Psoas muscle (tissue), 8 donors: ENCODE measurements around the gene MARK3. TPM values are rescaled to one million over a fixed set of nuclear protein-coding genes. Genes with fewer than 3 reads are reported as not detected.

Source experiments
- ATAC-seq, 4 donors: fragments of 200-7000 bp; cut with Tn5 transposase; one replicate each; pipeline ENCODE4 v1.9.1; 2020; ENCODE audit warnings: moderate library complexity in 3 of 4, mild to moderate bottlenecking in 2 of 4
- DNase-seq, 2 donors: peaks; one replicate each; pipeline ENCODE4 v3.0.0-alpha.2; 2020
- H3K27ac ChIP-seq: fragments of 200-600 bp; one replicate; pipeline ENCODE4 v1.8.0; 2022
- H3K27me3 ChIP-seq, 3 donors: fragments of 200-600 bp in 1 of 3; one replicate each; pipeline versions ENCODE4 v1.6.1 to v1.8.0; 2013 to 2022; ENCODE audit warnings: low read length in 2 of 3, mild to moderate bottlenecking in 2 of 3, moderate library complexity in 1 of 3; ENCODE audit not compliant: insufficient read depth in 3 of 3
- H3K36me3 ChIP-seq, 2 donors: fragments of 200-600 bp in 1 of 2; one replicate each; pipeline versions ENCODE4 v1.6.1 to v1.8.0; 2013 to 2022; ENCODE audit warnings: low read depth in 1 of 2, mild to moderate bottlenecking in 1 of 2, moderate library complexity in 1 of 2; ENCODE audit not compliant: insufficient read depth in 1 of 2
- H3K4me1 ChIP-seq: fragments of 200-600 bp; one replicate; pipeline ENCODE4 v1.8.0; 2022
- H3K4me3 ChIP-seq: fragments of 200-600 bp; one replicate; pipeline ENCODE4 v1.8.0; 2022; ENCODE audit warnings: mild to moderate bottlenecking
- H3K9me3 ChIP-seq: fragments of 200-600 bp; one replicate; pipeline ENCODE4 v1.8.0; 2022
- WGBS, 3 donors: extraction: QIAGEN DNeasy Blood & Tissue Kit; methylation state at CpG; one replicate each; pipeline versions ENCODE4 v1.1.6 to v1.1.7; 2013; 5-methylcytosine and 5-hydroxymethylcytosine counted together
- intact Hi-C, 2 donors: fragments of 100-400 bp; cut with DNase I; formaldehyde crosslinking; loops; one replicate each; pipeline versions ENCODE4 v1.11.0 to v1.14.2; 2022
- polyA plus RNA-seq, 3 donors: library from polyadenylated mRNA; stranded (reverse); fragments of 200-250 nt; gene quantifications; one replicate each; pipeline ENCODE4 v1.2.3, GENCODE V29; 2013
- total RNA-seq, 4 donors: library from RNA; stranded (reverse); fragmentation: NEBNext Ultra II Directional in 2 of 4; extraction: Animal tissue kit (Norgen Biotek cat#: 25700) in 2 of 4; gene quantifications; one replicate each; pipeline versions ENCODE4 v1.2.1 to v1.2.4, GENCODE V29; 2021 to 2023
- TF ChIP-seq, protein P1 (sequence below): fragments of 200-600 bp; IDR thresholded peaks from one replicate; pipeline ENCODE4 v1.8.0; 2022; ENCODE audit warnings: antibody characterized with exemption
- donor health status: healthy with polysubstance abuse.
- donor health status: DM: no; HTN: no; CAD: no; lungs with moderate emphysema.
- donor health status: Bipolar disorder and iron deficiency.
- donor health status: healthy.
- donor health status: DM: yes; HTN: yes; CAD: no.
- donor health status: DM: no; HTN: no; CAD: no.
- donor health status: DM: no; HTN: no; CAD: no.
- donor health status: DM: yes; HTN: yes; CAD: no.

The MARK3 gene
- total and polyA plus RNA-seq, 7 donors: 46.1 to 89.2 (median 63.9) TPM

DNA sequence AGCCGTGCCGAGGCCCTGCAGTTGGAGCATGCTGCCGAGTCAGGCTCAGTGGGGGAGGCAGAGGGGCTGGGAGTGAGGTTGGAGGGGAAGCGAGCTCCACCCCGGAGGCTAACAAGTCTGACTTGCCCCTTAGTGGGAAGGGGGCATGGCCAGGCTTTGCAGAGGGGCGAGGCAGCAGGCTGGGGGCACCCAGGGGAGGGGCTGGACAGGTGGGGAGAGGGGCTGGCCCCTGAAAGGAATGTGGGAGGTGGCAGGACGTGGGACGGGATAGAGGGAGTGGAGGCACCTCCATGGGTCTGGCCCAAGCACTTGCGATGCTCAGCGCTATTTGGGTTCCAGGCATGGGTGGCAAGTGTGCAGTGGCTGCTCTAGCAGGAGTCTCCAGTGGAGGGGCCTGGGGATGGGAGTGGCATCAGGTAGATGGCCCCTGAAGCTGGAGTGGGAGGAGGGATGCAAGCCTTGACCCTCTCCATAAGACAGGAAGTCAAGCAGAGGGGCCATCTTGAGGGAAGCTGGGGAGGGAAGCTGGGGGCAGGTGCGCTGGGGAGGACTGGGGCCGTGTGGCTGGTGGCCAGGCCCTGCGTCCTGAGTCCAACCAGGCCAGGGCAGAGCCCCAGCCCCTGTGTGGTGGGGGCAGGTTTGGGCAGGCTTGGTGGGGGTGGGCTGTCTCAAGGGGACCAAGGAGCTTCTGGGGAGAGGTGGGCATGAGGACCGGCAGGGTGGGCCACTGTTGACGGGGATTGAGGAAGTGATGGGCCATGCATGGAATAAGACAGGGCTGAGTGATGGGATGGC is 146.4 kb downstream of the MARK3 start:
- intact Hi-C loops: no loop called here
- WGBS, 3 donors: 86 to 88% (median 87%) methylated on average over 15 of the region's 15 CpGs
- no peak for ATAC-seq
- no peak overlapping the region for H3K27ac ChIP-seq
- TF ChIP-seq, protein P1, sequence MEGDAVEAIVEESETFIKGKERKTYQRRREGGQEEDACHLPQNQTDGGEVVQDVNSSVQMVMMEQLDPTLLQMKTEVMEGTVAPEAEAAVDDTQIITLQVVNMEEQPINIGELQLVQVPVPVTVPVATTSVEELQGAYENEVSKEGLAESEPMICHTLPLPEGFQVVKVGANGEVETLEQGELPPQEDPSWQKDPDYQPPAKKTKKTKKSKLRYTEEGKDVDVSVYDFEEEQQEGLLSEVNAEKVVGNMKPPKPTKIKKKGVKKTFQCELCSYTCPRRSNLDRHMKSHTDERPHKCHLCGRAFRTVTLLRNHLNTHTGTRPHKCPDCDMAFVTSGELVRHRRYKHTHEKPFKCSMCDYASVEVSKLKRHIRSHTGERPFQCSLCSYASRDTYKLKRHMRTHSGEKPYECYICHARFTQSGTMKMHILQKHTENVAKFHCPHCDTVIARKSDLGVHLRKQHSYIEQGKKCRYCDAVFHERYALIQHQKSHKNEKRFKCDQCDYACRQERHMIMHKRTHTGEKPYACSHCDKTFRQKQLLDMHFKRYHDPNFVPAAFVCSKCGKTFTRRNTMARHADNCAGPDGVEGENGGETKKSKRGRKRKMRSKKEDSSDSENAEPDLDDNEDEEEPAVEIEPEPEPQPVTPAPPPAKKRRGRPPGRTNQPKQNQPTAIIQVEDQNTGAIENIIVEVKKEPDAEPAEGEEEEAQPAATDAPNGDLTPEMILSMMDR: no peak
- no peak for DNase-seq
- no peaks in the 10 kb centered on the region for H3K27me3 ChIP-seq
- peaks cover 19% of the 10 kb centered on the region for H3K4me1 ChIP-seq
- no peaks in the 10 kb centered on the region for H3K9me3 ChIP-seq
- H3K4me3 ChIP-seq: no peak overlapping the region
- H3K36me3 ChIP-seq: peaks cover 0 to 44% of the 10 kb centered on the region in 2 donors

DNA sequence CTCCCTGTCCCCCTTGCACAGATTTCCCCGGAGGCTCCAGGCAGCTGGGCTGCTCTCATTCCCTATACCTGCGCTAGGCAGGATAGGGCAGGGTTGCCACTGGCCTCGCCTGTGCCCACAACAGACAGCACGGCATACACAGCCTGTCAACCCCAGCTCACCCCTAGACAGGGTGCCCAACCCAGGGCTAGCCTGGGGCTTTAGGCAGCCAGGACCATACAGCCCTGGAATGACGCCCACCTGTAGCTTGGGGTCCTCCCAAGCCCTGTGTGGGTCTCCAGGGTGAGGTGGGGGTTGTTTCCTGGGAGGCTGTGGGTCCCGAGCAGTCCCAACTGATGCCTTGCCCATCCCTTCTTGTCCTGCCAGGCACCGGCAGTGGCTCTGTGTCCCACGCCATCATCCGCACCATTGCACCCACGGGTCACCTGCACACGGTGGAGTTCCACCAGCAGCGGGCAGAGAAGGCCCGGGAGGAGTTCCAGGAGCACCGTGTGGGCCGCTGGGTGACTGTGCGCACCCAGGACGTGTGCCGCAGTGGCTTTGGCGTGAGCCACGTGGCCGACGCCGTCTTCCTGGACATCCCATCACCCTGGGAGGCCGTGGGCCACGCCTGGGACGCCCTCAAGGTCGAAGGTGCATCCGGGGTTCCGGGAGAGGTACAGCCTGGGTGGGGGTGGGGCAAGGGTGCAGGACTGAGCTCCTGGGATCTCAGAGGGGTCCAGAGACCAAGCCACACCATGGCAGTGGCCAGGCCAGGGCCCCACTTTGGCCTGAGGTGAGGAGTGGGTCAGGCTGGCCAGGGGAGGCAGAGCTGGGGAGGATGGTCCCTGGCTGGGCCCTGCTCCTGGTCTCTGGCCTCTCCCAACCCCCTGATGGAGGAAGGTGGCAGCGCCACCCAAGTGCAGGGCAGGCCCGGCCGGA is 147.3 kb downstream of the MARK3 start:
- no peak for ATAC-seq
- peak in 1 of 2 donors; percentile 9 for DNase-seq
- intact Hi-C loops: no loop called here
- Histone ChIP-seq H3K27ac (no peak overlapping the region), H3K4me3 (no peak overlapping the region), H3K36me3 (peaks cover 0 to 44% of the 10 kb centered on the region in 2 donors), H3K27me3 (no peaks in the 10 kb centered on the region), H3K4me1 (peaks cover 19% of the 10 kb centered on the region), H3K9me3 (no peaks in the 10 kb centered on the region)
- 86 to 90% (median 89%) methylated on average over 30 to 32 of the region's 32 CpGs for WGBS, 3 donors
- TF ChIP-seq, protein P1: no peak

DNA sequence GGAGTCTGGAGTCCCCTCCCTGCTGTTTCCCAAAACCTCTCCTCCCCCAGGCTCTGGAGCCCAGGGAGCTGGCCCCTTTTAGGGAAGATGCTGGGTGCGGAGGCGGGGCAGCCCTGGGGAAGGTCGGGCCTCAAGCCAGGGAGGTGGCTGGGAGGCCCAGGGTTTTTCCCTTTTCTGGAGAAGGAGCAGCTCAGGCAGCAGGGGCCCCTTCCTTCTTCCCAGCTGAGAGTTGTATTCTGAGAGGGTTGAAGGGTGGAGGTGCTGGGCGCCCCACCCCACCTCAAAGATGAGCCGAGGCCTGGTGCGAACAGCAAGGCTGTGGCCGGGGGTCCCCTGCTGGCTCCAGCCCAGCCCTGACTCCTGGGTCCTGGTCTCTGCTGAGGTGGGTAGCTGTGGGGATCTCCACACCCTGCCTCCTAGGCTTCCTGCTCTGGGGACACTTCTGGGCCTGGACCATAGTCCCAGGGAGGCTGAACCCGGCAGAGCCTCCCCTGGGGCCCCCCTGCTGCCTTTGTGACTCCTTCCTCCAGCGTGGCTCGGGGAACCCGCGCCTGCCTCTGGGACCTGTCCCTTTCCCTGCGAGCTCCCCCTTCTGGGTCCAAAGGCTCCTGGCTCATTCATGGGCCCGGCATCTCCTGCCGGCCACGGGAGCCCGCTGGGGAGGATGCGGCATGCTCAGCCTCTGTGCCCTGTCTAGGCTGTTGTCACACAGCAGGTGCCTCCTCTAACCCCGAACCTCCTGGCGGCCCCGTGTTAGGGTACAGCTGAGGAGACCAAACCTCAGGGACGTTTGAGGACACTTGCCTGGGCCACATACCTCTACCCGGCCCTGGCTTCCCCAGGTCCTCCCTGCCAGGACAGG is 148.2 kb downstream of the MARK3 start:
- Histone ChIP-seq H3K4me3 (no peak overlapping the region), H3K27ac (no peak overlapping the region), H3K9me3 (no peaks in the 10 kb centered on the region), H3K4me1 (peaks cover 20% of the 10 kb centered on the region), H3K27me3 (no peaks in the 10 kb centered on the region), H3K36me3 (peaks cover 0 to 44% of the 10 kb centered on the region in 2 donors)
- no peak for DNase-seq
- TF ChIP-seq, protein P1: no peak
- intact Hi-C loops: no loop called here
- ATAC-seq: no peak
- 71 to 80% (median 79%) methylated on average over 18 to 23 of the region's 23 CpGs for WGBS, 3 donors

DNA sequence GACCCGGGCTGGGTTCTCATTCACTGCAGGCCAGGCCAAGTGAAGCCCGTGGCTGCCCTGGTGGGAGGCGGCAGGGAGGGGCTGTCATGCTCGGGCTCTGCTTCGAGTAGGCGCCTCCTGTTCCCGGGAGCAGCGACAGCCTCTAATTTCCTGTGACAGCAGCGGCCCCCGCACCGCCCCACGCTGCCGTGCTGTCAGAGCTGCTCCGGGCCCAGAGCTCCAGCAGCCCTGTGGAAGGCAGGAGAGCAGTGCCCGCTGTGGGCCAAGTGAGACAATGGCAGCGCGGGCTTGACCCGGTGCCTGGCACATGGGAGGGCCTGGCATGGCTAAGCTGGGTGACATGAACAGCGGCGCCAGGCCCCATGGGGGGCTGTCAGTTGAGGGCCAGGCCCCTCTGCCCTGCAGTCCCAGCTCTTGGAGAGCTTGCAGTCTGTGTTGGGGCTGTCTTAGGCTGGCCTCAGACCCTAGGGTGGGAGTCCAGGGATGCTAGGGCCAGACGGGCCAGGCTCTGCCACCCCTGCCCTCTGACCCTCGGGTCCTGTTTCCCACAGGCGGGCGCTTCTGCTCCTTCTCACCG is 148.9 kb downstream of the MARK3 start:
- DNase-seq (no peak), ATAC-seq (no peak)
- Histone ChIP-seq H3K36me3 (peaks cover 0 to 44% of the 10 kb centered on the region in 2 donors), H3K4me1 (peaks cover 25% of the 10 kb centered on the region), H3K9me3 (no peaks in the 10 kb centered on the region), H3K4me3 (no peak overlapping the region), H3K27ac (no peak overlapping the region), H3K27me3 (no peaks in the 10 kb centered on the region)
- TF ChIP-seq, protein P1: no peak
- 73 to 85% (median 79%) methylated on average over 23 to 25 of the region's 25 CpGs for WGBS, 3 donors
- intact Hi-C loops: no loop called here
